Endothelial cell of umbilical vein (primary cell): ENCODE data around the gene PAX3. TPM values are rescaled to one million over a fixed set of nuclear protein-coding genes. Genes with fewer than 3 reads are reported as not detected.

Source experiments
- BruUV-seq: library from RNA; stranded (reverse); fragments of 400-500 nt; replicated peaks from 2 replicates; lab custom pipeline; 2021; lab: Mats Ljungman, UMichigan
- CTCF ChIA-PET: fragments of 300-600, 350-600 bp; sonication (Branson Sonifier 250); formaldehyde crosslinking; loops from one replicate; lab custom pipeline; 2021; ENCODE audit warnings: antibody characterized with exemption, inconsistent platforms; lab: Charles Lee
- POLR2A ChIA-PET: fragments of 300-600, 350-600 bp; sonication (Branson Sonifier 250); formaldehyde crosslinking; loops from one replicate; lab custom pipeline; 2021; ENCODE audit warnings: antibody characterized with exemption, inconsistent platforms; lab: Charles Lee
- DNase-seq: peaks from one replicate; pipeline ENCODE4 v3.0.0-alpha.2; 2011; ENCODE audit warnings: low read depth, low spot score
- FAIRE-seq: peaks from 2 replicates; lab custom pipeline; 2011; peaks lifted over from hg19 to GRCh38; lab: Jason Lieb, UNC
- H2AFZ ChIP-seq: 2 replicates; pipeline ENCODE4 v1.6.0; 2012; ENCODE audit warnings: low read depth, low read length, control low read depth, inconsistent platforms
- H3K27ac ChIP-seq: 2 replicates; pipeline ENCODE4 v1.5.1; 2011; ENCODE audit warnings: low read depth, mild to moderate bottlenecking, control low read depth, low read length, moderate library complexity; ENCODE audit not compliant: insufficient read depth
- H3K27me3 ChIP-seq, 2 experiments: 2 replicates each; pipeline versions ENCODE4 v1.6.0 to v1.6.1; 2011; ENCODE audit warnings: low read length in 2 of 2, mixed read lengths in 1 of 2; ENCODE audit not compliant: control insufficient read depth in 2 of 2, insufficient read depth in 2 of 2
- H3K36me3 ChIP-seq, 2 experiments: 2 replicates in 1 of 2; 3 replicates in 1 of 2; pipeline ENCODE4 v1.5.1; 2011; ENCODE audit warnings: low read length in 2 of 2, mild to moderate bottlenecking in 1 of 2, moderate library complexity in 1 of 2; ENCODE audit not compliant: control insufficient read depth in 2 of 2, insufficient read depth in 2 of 2; ENCODE audit errors: extremely low read depth in 1 of 2
- H3K4me1 ChIP-seq: 3 replicates; pipeline ENCODE4 v1.5.1; 2011; ENCODE audit warnings: mild to moderate bottlenecking, low read length; ENCODE audit not compliant: control insufficient read depth, insufficient read depth; ENCODE audit errors: extremely low read depth
- H3K4me2 ChIP-seq: 2 replicates; pipeline ENCODE4 v1.6.1; 2011; ENCODE audit warnings: low read length, control low read depth, mixed read lengths; ENCODE audit not compliant: insufficient read depth
- H3K4me3 ChIP-seq, 3 experiments: fragments of 200-600 bp in 1 of 3; sonication (generic), shearing (Covaris generic) in 1 of 3; replicated peaks in 1 of 3; 2 replicates each; pipeline ENCODE4 v1.5.1; 2011 to 2016; ENCODE audit warnings: control low read depth in 3 of 3, low read length in 3 of 3, mild to moderate bottlenecking in 2 of 3, inconsistent platforms in 1 of 3, low read depth in 1 of 3, moderate library complexity in 1 of 3; ENCODE audit not compliant: insufficient read depth in 1 of 3
- H3K79me2 ChIP-seq: 2 replicates; pipeline ENCODE4 v1.6.0; 2012; ENCODE audit warnings: low read length, inconsistent platforms; ENCODE audit not compliant: control insufficient read depth, insufficient read depth
- H3K9ac ChIP-seq: replicated peaks from 2 replicates; pipeline ENCODE3; 2011; ENCODE audit warnings: low read length, control low read depth; ENCODE audit not compliant: insufficient read depth; ENCODE audit errors: extremely low read depth
- H3K9me1 ChIP-seq: replicated peaks from 3 replicates; pipeline ENCODE4 v1.6.0; 2011; ENCODE audit warnings: mild to moderate bottlenecking, low read length; ENCODE audit not compliant: control insufficient read depth, insufficient read depth; ENCODE audit errors: extremely low read depth
- H3K9me3 ChIP-seq: replicated peaks from 2 replicates; pipeline ENCODE4 v1.5.1; 2012; ENCODE audit warnings: low read length, inconsistent platforms; ENCODE audit not compliant: control insufficient read depth, insufficient read depth
- H4K20me1 ChIP-seq: replicated peaks from 2 replicates; pipeline ENCODE3; 2011; ENCODE audit warnings: mild to moderate bottlenecking, low read length; ENCODE audit not compliant: control insufficient read depth, insufficient read depth; ENCODE audit errors: extremely low read depth
- CTCF ChIP-seq, 2 donors: IDR thresholded peaks; 1 replicate in 1 of 2; 2 replicates in 1 of 2; pipeline ENCODE4 v1.5.1; 2011; ENCODE audit warnings: low read length in 2 of 2, mild to moderate bottlenecking in 2 of 2, moderate library complexity in 2 of 2, control low read depth in 1 of 2, inconsistent platforms in 1 of 2, low read depth in 1 of 2; ENCODE audit not compliant: insufficient read depth in 1 of 2; ENCODE audit errors: extremely low read depth in 1 of 2
- EZH2 ChIP-seq: IDR thresholded peaks from 2 replicates; pipeline ENCODE4 v1.6.1; 2012; ENCODE audit warnings: borderline replicate concordance, low read depth, mild to moderate bottlenecking, moderate library complexity, low read length, inconsistent platforms; ENCODE audit not compliant: severe bottlenecking
- FOS ChIP-seq: IDR thresholded peaks from 2 replicates; pipeline ENCODE4 v1.6.1; 2011; ENCODE audit warnings: mild to moderate bottlenecking, low read length, moderate library complexity, borderline replicate concordance; ENCODE audit not compliant: insufficient read depth
- GATA2 ChIP-seq: IDR thresholded peaks from 2 replicates; pipeline ENCODE4 v1.7.0; 2011; ENCODE audit warnings: low read depth, mild to moderate bottlenecking, moderate library complexity, mixed read lengths, low read length; ENCODE audit not compliant: insufficient read length, insufficient read depth
- JUN ChIP-seq: IDR thresholded peaks from 2 replicates; pipeline ENCODE4 v1.6.1; 2011; ENCODE audit warnings: borderline replicate concordance, low read depth; ENCODE audit not compliant: insufficient read length, insufficient read depth
- MAX ChIP-seq: IDR thresholded peaks from 2 replicates; pipeline ENCODE4 v1.6.1; 2011; ENCODE audit not compliant: insufficient read depth, insufficient read length
- MYC ChIP-seq: IDR thresholded peaks from one replicate; pipeline ENCODE4 v1.6.1; 2011; ENCODE audit warnings: mild to moderate bottlenecking, low read depth, low read length
- POLR2A ChIP-seq: IDR thresholded peaks from 2 replicates; pipeline ENCODE4 v1.6.1; 2012; ENCODE audit warnings: low read depth, mild to moderate bottlenecking, control low read depth, low read length
- dilution Hi-C: fragments of 300-500 bp; cut with MboI; formaldehyde crosslinking; loops from one replicate; pipeline ENCODE4 v1.15.0; 2019; ENCODE audit warnings: low sequenced_read_pairs; ENCODE audit not compliant: extremely low pct_ligation_motif_present
- intact Hi-C: fragments of 100-400 bp; cut with micrococcal nuclease; formaldehyde crosslinking; loops from one replicate; pipeline ENCODE4 v1.10.0; 2022
- polyA plus RNA-seq, 4 experiments: library from polyadenylated mRNA; depleted of rRNA in 3 of 4; stranded (reverse) in 3 of 4; unstranded in 1 of 4; fragments of >200 nt; gene quantifications; 2 replicates each; pipeline versions ENCODE4 v1.2.1 to v1.2.3, GENCODE V29; 2011 to 2012; ENCODE audit warnings: missing spikeins in 1 of 4
- total RNA-seq: library from RNA; stranded (reverse); gene quantifications from 2 replicates; pipeline ENCODE4 v1.2.3, GENCODE V29; 2021

PAX3 gene
- total and polyA plus RNA-seq, 2 donors (not counting 3 experiments of a cell fraction or from before 2014, with no cell fraction given): not detected

GRCh38 chr2:222169346-222169745 lies 129.5 kb downstream of the PAX3 start:
- dilution Hi-C loops: no loop called here
- no TSS peak for BruUV-seq
- TF ChIP-seq MAX (no peak), CTCF (IDR thresholded peaks at IDR 0.05; ENCODE audit: extremely low read depth in 1 of 2, insufficient read depth in 1 of 2, low read depth in 1 of 2, low read length in 2 of 2) (no peak), JUN (no peak), EZH2 (no peak), MYC (no peak), FOS (no peak), GATA2 (no peak), POLR2A (no peak)
- Histone ChIP-seq H3K36me3 (no peaks in the 10 kb centered on the region), H4K20me1 (no peaks in the 10 kb centered on the region), H3K27ac (no peak overlapping the region), H3K9me1 (no peaks in the 10 kb centered on the region), H3K27me3 (no peaks in the 10 kb centered on the region), H3K79me2 (no peaks in the 10 kb centered on the region), H3K9ac (no peak overlapping the region), H3K4me2 (no peak overlapping the region), H3K9me3 (no peaks in the 10 kb centered on the region), H3K4me3 (no peak overlapping the region), H3K4me1 (no peaks in the 10 kb centered on the region), H2AFZ (no peak overlapping the region)
- ChIA-PET POLR2A (no interaction called here), CTCF (no interaction called here)
- FAIRE-seq: no peak
- intact Hi-C loops: no loop called here
- no peak for DNase-seq
